AG10803 (cell line): ENCODE data around the gene OSM.
A peak's percentile ranks its signal among the peaks of the same experiment; 100 is the strongest.
"Not testable (repeated sequence)": the region's sequence is repeated elsewhere in the genome, so short reads cannot be mapped to it uniquely, and the experiment has no call there.

Source experiments
- DNase-seq: peaks from one replicate; pipeline ENCODE4 v3.0.0; 2010; ENCODE audit warnings: low read depth
- H3K4me3 ChIP-seq: 2 replicates; pipeline ENCODE4 v1.5.1; 2011; ENCODE audit warnings: mild to moderate bottlenecking, low read length, control low read depth
- TF ChIP-seq, protein P1 (sequence below): conservative IDR thresholded peaks from 2 replicates; pipeline ENCODE4 v1.5.1; 2011; ENCODE audit warnings: mild to moderate bottlenecking, low read length, control low read depth, inconsistent platforms

The OSM gene

DNA sequence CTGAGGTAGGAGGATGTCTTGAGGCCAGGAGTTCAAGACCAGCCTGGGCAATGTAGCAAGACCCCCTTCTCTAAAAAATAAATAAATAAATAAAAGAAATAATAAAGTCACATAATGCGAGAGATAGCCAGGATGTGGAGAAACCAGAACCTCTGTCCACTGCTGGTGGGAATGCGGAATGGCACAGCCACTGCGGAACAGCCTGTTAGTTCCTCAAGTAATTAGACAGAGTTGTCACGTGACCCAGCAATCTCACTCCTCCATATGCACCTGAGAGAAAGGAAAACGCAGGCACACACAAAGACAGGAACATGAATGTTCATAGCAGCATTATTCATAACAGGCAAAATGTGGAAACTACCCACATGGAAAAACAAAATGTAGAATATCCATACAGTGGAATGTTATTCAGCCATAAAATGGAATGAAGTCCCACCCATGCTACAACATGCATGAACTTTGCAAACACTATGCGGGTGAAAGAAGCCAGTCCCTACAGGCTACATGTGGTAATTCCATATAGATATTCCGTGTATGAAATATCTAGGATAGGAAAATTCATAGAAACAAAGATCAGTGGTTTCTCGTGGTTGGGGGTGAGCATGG lies 47.5 kb downstream of the OSM start:
- TF ChIP-seq, protein P1, sequence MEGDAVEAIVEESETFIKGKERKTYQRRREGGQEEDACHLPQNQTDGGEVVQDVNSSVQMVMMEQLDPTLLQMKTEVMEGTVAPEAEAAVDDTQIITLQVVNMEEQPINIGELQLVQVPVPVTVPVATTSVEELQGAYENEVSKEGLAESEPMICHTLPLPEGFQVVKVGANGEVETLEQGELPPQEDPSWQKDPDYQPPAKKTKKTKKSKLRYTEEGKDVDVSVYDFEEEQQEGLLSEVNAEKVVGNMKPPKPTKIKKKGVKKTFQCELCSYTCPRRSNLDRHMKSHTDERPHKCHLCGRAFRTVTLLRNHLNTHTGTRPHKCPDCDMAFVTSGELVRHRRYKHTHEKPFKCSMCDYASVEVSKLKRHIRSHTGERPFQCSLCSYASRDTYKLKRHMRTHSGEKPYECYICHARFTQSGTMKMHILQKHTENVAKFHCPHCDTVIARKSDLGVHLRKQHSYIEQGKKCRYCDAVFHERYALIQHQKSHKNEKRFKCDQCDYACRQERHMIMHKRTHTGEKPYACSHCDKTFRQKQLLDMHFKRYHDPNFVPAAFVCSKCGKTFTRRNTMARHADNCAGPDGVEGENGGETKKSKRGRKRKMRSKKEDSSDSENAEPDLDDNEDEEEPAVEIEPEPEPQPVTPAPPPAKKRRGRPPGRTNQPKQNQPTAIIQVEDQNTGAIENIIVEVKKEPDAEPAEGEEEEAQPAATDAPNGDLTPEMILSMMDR, result peak; percentile 23
- no peak overlapping the region for H3K4me3 ChIP-seq
- DNase-seq, result no peak

DNA sequence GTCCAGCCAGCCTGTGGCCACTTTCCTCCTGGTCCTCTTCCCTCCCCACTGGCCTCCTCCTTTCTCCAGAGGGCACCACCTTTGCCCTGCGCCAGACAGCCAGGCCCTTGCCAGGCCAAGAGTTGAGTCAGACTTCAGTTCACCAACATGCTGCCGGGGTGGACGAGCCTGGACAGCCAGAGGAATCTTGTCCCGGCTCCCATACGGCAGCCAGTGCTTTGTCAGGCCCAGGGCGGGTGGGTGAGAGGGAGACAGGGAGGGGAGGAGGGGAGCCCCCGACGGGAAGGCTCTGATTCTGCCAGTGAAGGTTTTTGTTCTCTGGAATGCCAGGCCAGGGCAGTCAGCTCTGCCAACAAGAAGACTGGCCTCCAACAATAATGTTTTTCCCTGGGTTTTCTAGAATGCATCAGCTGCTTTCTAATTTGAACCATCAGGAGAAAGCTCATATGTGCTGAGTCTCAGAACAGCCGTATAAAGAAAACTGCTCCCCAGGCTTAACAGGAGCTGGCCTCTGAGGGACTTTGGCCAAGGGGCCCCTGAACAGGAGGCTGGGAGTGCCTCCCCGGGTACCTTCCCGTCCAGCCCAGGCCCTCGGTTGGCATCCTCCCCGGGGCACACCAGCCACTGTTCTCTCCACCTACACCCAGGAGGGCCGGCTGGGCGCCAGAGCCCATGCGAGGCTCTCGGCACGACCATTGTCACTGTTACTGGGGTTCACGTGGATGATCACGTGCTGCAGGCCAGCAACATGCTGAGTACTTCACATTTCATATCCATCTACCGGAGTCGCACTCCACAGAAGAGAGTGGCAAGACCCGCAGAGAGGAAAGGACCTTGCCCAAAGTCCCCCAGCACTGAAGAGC lies 48.7 kb downstream of the OSM start:
- TF ChIP-seq, protein P1, result no peak
- DNase-seq, result peak; percentile 53
- no peak overlapping the region for H3K4me3 ChIP-seq

DNA sequence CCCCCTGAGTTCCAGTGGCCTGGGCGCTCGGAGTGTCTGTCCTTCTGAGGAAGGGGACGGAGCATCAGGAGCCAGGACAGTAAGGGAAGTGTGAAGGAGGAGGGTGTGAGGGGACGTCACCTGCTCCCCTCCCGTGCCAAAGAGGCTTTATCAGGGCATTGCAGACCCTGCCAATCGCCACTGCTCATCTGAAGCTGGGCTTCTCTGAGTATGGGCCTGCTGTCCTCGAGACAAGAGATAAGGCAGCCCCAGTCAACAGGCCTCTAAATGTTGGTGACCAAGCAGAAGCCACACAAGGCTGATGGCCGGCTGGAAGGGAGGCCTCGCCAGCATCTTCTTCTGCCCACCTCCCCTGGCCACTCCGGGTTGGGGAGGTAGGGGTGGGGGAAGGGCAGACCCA lies 49.9 kb downstream of the OSM start:
- no peak overlapping the region for H3K4me3 ChIP-seq
- DNase-seq, result no peak
- TF ChIP-seq, protein P1, result no peak

DNA sequence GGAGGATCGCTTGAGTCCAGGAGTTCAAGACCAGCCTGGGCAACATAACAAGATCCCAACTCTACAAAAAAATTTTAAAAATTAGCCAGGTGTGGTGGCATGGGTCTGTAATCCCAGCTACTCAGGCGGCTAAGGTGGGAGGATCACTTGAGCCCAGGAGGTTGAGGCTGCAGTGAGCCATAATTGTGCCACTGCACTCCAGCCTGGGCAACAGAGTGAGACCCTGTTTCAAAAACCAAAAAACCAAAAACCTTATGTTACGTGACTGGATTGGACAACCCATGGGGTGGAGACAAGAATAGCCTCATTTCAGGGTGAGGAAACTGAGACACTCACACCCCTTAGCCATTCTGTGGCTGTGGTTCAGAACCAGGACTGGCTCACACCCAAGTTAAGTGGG lies 50.4 kb downstream of the OSM start:
- DNase-seq, H3K4me3 ChIP-seq: not testable (repeated sequence)

DNA sequence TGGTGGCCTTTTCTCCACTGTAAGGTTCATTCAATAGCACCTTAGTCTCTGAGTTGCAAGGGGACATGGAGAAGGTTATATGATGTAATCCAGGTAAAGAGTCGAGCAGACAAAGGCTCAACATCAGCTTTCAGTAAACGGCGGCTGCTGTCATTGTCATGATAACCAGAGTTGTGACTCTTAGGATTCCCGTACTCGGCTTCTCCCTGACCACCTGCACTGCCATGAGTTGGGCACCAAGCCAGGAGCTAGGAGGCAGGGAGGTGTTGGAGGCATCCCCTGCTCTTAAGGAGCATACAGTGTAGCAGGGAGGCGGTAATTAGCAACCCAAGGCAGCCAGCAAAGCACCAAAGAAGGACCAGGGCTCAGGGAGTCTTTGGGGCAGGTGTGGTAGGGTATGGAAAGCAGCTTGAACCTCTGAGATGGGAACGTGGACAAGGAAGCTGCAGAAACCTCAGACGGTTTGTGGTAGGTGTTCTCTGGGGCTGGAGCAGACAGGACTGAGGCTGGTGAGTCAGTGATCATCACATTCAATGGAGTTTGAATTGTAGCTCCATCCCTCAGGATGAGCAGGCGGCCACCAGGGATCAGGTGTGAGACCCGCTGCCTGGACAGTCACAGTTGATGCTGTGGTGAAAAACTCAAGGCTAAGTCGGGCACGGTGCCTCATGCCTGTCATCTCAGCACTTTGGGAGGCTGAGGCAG lies 51.8 kb downstream of the OSM start:
- TF ChIP-seq, protein P1, result no peak
- H3K4me3 ChIP-seq, result no peak overlapping the region
- no peak for DNase-seq

DNA sequence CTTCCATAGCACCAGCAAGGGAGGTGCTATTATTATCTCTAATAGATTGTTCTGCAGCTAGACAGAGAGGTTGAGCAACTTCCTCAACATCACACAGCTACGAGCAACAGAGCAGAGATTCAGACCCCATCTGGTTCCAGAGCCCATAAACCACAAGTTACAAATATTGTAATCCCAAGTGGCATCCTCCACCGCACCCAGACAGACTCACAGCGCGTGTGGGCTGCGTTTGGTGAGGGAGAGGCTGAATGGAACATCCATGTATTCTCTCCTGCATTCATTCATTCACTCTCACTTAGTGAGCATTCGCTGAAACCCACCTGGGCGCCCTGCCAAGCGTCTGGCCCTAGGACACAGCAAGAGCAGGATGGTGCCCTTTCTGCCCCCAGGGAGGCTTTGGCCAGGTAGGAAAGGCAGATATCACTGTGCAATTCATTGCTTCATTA lies 53.6 kb downstream of the OSM start:
- peak; percentile 87 for DNase-seq
- TF ChIP-seq, protein P1, result no peak
- H3K4me3 ChIP-seq, result no peak overlapping the region
